ENCODE data around the gene BAIAP3. TPM values are rescaled to one million over a fixed set of nuclear protein-coding genes. Genes with fewer than 3 reads are reported as not detected.

Gene BAIAP3
- total and polyA plus RNA-seq, 2 donors (not counting 3 experiments of a cell fraction or from before 2014, with no cell fraction given), result 0.36 to 0.66 TPM

DNA sequence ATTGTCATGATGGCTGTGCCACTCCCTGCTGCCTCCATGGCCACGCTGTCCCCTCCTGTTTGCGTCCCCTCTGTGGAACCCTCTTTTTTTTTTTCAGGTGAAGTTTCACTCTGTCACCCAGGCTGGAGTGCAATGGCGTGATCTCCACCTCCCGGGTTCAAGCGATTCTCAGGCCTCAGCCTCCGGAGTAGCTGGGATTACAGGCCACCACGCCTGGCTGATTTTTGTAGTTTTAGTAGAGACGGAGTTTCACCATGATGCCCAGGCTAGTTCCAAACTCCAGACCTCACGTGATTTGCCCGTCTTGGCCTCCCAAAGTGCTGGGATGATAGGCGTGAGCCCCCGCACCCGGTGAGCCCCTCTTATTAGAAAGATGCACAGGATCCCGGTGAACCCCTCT lies 35.0 kb upstream of the BAIAP3 start:
- H3K4me3 ChIP-seq (replicated peaks in 1 of 3; ENCODE audit: insufficient read depth in 1 of 3, low read depth in 1 of 3, low read length in 3 of 3), result no peak overlapping the region
- POLR2A ChIA-PET, result interaction anchor here (0.6 kb wide), 1 partner anchor 31 kb away, joined by 3 read pairs; no protein-coding TSS in a partner anchor
- BruUV-seq (replicated peaks), result no TSS peak
- peaks cover 2% of the 10 kb centered on the region for H3K4me1 ChIP-seq (ENCODE audit: control insufficient read depth, extremely low read depth, insufficient read depth, low read length)
- no peak overlapping the region for H2AFZ ChIP-seq (ENCODE audit: low read depth, low read length)
- FAIRE-seq (no peak), DNase-seq (ENCODE audit: low read depth, low spot score) (no peak)
- TF ChIP-seq, protein P1, sequence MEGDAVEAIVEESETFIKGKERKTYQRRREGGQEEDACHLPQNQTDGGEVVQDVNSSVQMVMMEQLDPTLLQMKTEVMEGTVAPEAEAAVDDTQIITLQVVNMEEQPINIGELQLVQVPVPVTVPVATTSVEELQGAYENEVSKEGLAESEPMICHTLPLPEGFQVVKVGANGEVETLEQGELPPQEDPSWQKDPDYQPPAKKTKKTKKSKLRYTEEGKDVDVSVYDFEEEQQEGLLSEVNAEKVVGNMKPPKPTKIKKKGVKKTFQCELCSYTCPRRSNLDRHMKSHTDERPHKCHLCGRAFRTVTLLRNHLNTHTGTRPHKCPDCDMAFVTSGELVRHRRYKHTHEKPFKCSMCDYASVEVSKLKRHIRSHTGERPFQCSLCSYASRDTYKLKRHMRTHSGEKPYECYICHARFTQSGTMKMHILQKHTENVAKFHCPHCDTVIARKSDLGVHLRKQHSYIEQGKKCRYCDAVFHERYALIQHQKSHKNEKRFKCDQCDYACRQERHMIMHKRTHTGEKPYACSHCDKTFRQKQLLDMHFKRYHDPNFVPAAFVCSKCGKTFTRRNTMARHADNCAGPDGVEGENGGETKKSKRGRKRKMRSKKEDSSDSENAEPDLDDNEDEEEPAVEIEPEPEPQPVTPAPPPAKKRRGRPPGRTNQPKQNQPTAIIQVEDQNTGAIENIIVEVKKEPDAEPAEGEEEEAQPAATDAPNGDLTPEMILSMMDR (IDR thresholded peaks at IDR 0.05; ENCODE audit: extremely low read depth in 1 of 2, insufficient read depth in 1 of 2, low read depth in 1 of 2, low read length in 2 of 2), result no peak
- TF ChIP-seq POLR2AphosphoS5 (IDR thresholded peaks at IDR 0.05; ENCODE audit: insufficient read depth, low read depth, low read length) (no peak), MYC (IDR thresholded peaks at IDR 0.05; ENCODE audit: low read depth, low read length) (no peak), FOS (IDR thresholded peaks at IDR 0.05; ENCODE audit: borderline replicate concordance, insufficient read depth, low read length) (no peak), EZH2 (IDR thresholded peaks at IDR 0.05; ENCODE audit: borderline replicate concordance, low read depth, low read length, severe bottlenecking) (no peak), GATA2 (IDR thresholded peaks at IDR 0.05; ENCODE audit: insufficient read depth, insufficient read length, low read depth, low read length) (no peak), JUN (IDR thresholded peaks at IDR 0.05; ENCODE audit: borderline replicate concordance, insufficient read depth, insufficient read length, low read depth) (no peak), POLR2A (IDR thresholded peaks at IDR 0.05; ENCODE audit: low read depth, low read length) (no peak)
- TF ChIP-seq, protein P2, sequence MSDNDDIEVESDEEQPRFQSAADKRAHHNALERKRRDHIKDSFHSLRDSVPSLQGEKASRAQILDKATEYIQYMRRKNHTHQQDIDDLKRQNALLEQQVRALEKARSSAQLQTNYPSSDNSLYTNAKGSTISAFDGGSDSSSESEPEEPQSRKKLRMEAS (IDR thresholded peaks at IDR 0.05; ENCODE audit: insufficient read depth, insufficient read length), result no peak
- dilution Hi-C loops (cut with MboI; ENCODE audit: extremely low pct_ligation_motif_present, low sequenced_read_pairs) (no loop called here), intact Hi-C loops (cut with micrococcal nuclease) (no loop called here)
- CTCF ChIA-PET, result interaction anchor here (1.1 kb wide), 1 partner anchor 37 kb away, joined by 3 read pairs; no protein-coding TSS in a partner anchor
- no peaks in the 10 kb centered on the region for H3K36me3 ChIP-seq (ENCODE audit: control insufficient read depth in 2 of 2, extremely low read depth in 1 of 2, insufficient read depth in 2 of 2, low read length in 2 of 2)
- H3K9ac ChIP-seq (replicated peaks; ENCODE audit: extremely low read depth, insufficient read depth, low read length), result no peak overlapping the region
- no peaks in the 10 kb centered on the region for H3K27me3 ChIP-seq (ENCODE audit: control insufficient read depth in 2 of 2, insufficient read depth in 2 of 2, low read length in 2 of 2)
- no peaks in the 10 kb centered on the region for H3K79me2 ChIP-seq (ENCODE audit: control insufficient read depth, insufficient read depth, low read length)
- no peaks in the 10 kb centered on the region for H3K9me3 ChIP-seq (replicated peaks; ENCODE audit: control insufficient read depth, insufficient read depth, low read length)
- H3K4me2 ChIP-seq (ENCODE audit: insufficient read depth, low read length), result no peak overlapping the region
- no peak overlapping the region for H3K27ac ChIP-seq (ENCODE audit: insufficient read depth, low read depth, low read length)
- no peaks in the 10 kb centered on the region for H3K9me1 ChIP-seq (replicated peaks; ENCODE audit: control insufficient read depth, extremely low read depth, insufficient read depth, low read length)
- H4K20me1 ChIP-seq (replicated peaks; ENCODE audit: control insufficient read depth, extremely low read depth, insufficient read depth, low read length), result no peaks in the 10 kb centered on the region
